ENCODE data around the gene BMAL2. TPM values are rescaled to one million over a fixed set of nuclear protein-coding genes. Genes with fewer than 3 reads are reported as not detected.

BMAL2 gene
- total RNA-seq, 1 experiment from 2014 or later: 21.5 TPM

- H3K9ac ChIP-seq (ENCODE audit: low read length): no peak overlapping the region
- H3K27ac ChIP-seq (ENCODE audit: low read depth, low read length): no peak overlapping the region
- no peak overlapping the region for H3K4me2 ChIP-seq (ENCODE audit: low read length)
- H3K4me1 ChIP-seq (ENCODE audit: control insufficient read depth in 1 of 2, insufficient read depth in 2 of 2, low read length in 2 of 2): no peaks in the 10 kb centered on the region
- TF ChIP-seq TCF7L2 (IDR thresholded peaks at IDR 0.05; ENCODE audit: borderline replicate concordance, extremely low read depth, insufficient read depth, insufficient read length) (no peak), POLR2AphosphoS5 (IDR thresholded peaks at IDR 0.05; ENCODE audit: low read depth, low read length) (no peak), JUND (IDR thresholded peaks at IDR 0.05) (no peak), CTCF (IDR thresholded peaks at IDR 0.05 in 2 of 3, conservative IDR thresholded peaks at IDR 0.05 in 1 of 3; ENCODE audit: borderline replicate concordance in 1 of 3, insufficient read depth in 1 of 3, low read depth in 2 of 3, low read length in 2 of 3) (no peak), CEBPB (IDR thresholded peaks at IDR 0.05; ENCODE audit: low read depth) (no peak), ELF1 (IDR thresholded peaks at IDR 0.05; ENCODE audit: borderline replicate concordance, low read depth) (no peak), REST (IDR thresholded peaks at IDR 0.05; ENCODE audit: low read depth) (no peak), EZH2phosphoT487 (IDR thresholded peaks at IDR 0.05; ENCODE audit: borderline replicate concordance) (no peak), ZFX (IDR thresholded peaks at IDR 0.05) (no peak), EGR1 (IDR thresholded peaks at IDR 0.05; ENCODE audit: low read depth) (no peak), SIN3A (IDR thresholded peaks at IDR 0.05; ENCODE audit: low read depth) (no peak), SP1 (IDR thresholded peaks at IDR 0.05; ENCODE audit: low read depth) (no peak), POLR2A (IDR thresholded peaks at IDR 0.05; ENCODE audit: borderline replicate concordance, extremely low read depth, insufficient read depth, insufficient read length) (no peak), ZNF274 (IDR thresholded peaks at IDR 0.05; ENCODE audit: low read depth, low read length) (no peak)
- H4K20me1 ChIP-seq (ENCODE audit: insufficient read depth): no peaks in the 10 kb centered on the region
- BruUV-seq (replicated peaks): no TSS peak
- intact Hi-C loops (cut with micrococcal nuclease): no loop called here
- ATAC-seq (no peak), DNase-seq (ENCODE audit: low read depth, low spot score) (no peak)
- CTCF ChIA-PET: interaction anchor here (1.8 kb wide), 1 partner anchor 10 kb away, joined by 10 read pairs; no protein-coding TSS in a partner anchor
- POLR2A ChIA-PET: no interaction called here
- H3K9me3 ChIP-seq (ENCODE audit: control insufficient read depth in 1 of 2, insufficient read depth in 1 of 2, low read depth in 1 of 2, low read length in 2 of 2): no peaks in the 10 kb centered on the region
- no peaks in the 10 kb centered on the region for H3K9me2 ChIP-seq (ENCODE audit: insufficient read depth)
- no peak overlapping the region for H2AFZ ChIP-seq (ENCODE audit: low read depth, low read length, poor library complexity, severe bottlenecking)
- no peaks in the 10 kb centered on the region for H3K27me3 ChIP-seq (ENCODE audit: insufficient read depth, low read length)
- no peaks in the 10 kb centered on the region for H3K36me3 ChIP-seq (ENCODE audit: control insufficient read depth in 1 of 2, insufficient read depth in 2 of 2, low read length in 2 of 2)
- RAD21 ChIA-PET (ENCODE audit: low non-redundant PET in 1 of 2, low total read pairs in 2 of 2, uncharacterized antibody in 2 of 2, unreplicated experiment in 2 of 2): no interaction called here
- H3K4me3 ChIP-seq (replicated peaks in 1 of 2; ENCODE audit: low read depth in 1 of 2, low read length in 2 of 2): no peak overlapping the region
- H3K79me2 ChIP-seq (ENCODE audit: insufficient read depth, low read length): no peaks in the 10 kb centered on the region
Measured at GRCh38 chr12:27296674-27297073, 36.0 kb upstream of the BMAL2 start.

Data from HCT116 (cell line).